ENCODE measurements around the gene CNTROB.

CNTROB gene

GRCh38 chr17:7931709-7932482, at the start of gene CNTROB, which contains the start of gene TRAPPC1 (continued):
- TF ChIP-seq ZNF223 (tag by site-specific recombination; IDR thresholded peaks at IDR 0.05) = no peak
- no peak for TF ChIP-seq HOXD13 (CRISPR knock-in tag; IDR thresholded peaks at IDR 0.05; ENCODE audit: borderline replicate concordance)
- TF ChIP-seq ZNF362 (tag by site-specific recombination; IDR thresholded peaks at IDR 0.05) = no peak
- TF ChIP-seq ZNF221 (tag by site-specific recombination; IDR thresholded peaks at IDR 0.05; ENCODE audit: borderline replicate concordance) = no peak
- TF ChIP-seq ZNF19 (tag by site-specific recombination; IDR thresholded peaks at IDR 0.05; ENCODE audit: low read depth) = no peak
- TF ChIP-seq ZNF513 (tag by site-specific recombination; IDR thresholded peaks at IDR 0.05) = no peak
- peak; percentile 55; the same call in 1 of the 2 replicates for TF ChIP-seq KLF10 (tag by site-specific recombination; IDR thresholded peaks at IDR 0.05)
- no peak for TF ChIP-seq CTCF (tag by site-specific recombination; IDR thresholded peaks at IDR 0.05)
- peak; percentile 75 for TF ChIP-seq ZNF366 (tag by site-specific recombination; conservative IDR thresholded peaks at IDR 0.05)
- TF ChIP-seq TSHZ1 (tag by site-specific recombination; IDR thresholded peaks at IDR 0.05; ENCODE audit: borderline replicate concordance) = peak; percentile 94; the same call in 1 of the 2 replicates
- TF ChIP-seq ZNF776 (tag by site-specific recombination; IDR thresholded peaks at IDR 0.05; ENCODE audit: borderline replicate concordance) = no peak
- TF ChIP-seq ZNF610 (tag by site-specific recombination; IDR thresholded peaks at IDR 0.05; ENCODE audit: borderline replicate concordance) = 0 out of 2 replicates have a peak, but pooled peaks have one; percentile 62
- no peak for TF ChIP-seq ZNF555 (tag by site-specific recombination; conservative IDR thresholded peaks at IDR 0.05)
- TF ChIP-seq ZBTB48 (tag by site-specific recombination; IDR thresholded peaks at IDR 0.05) = peak; percentile 98
- TF ChIP-seq ZNF37A (tag by site-specific recombination; IDR thresholded peaks at IDR 0.05) = no peak
- no peak for TF ChIP-seq ZNF404 (tag by site-specific recombination; IDR thresholded peaks at IDR 0.05)
- TF ChIP-seq ZNF354C (tag by site-specific recombination; IDR thresholded peaks at IDR 0.05; ENCODE audit: borderline replicate concordance, low read depth) = no peak
- no peak for TF ChIP-seq ZBTB1 (tag by site-specific recombination; IDR thresholded peaks at IDR 0.05)
- TF ChIP-seq ZSCAN4 (tag by site-specific recombination; IDR thresholded peaks at IDR 0.05) = peak; percentile 27; the same call in 1 of the 2 replicates
- peak; percentile 84 for TF ChIP-seq KLF16 (tag by site-specific recombination; IDR thresholded peaks at IDR 0.05)
- no peak for TF ChIP-seq ZNF416 (tag by site-specific recombination; IDR thresholded peaks at IDR 0.05)
- peak; percentile 95 for TF ChIP-seq SP2 (tag by site-specific recombination; IDR thresholded peaks at IDR 0.05)
- TF ChIP-seq KLF8 (tag by site-specific recombination; IDR thresholded peaks at IDR 0.05) = peak; percentile 93
- TF ChIP-seq ZNF175 (tag by site-specific recombination; IDR thresholded peaks at IDR 0.05) = no peak
- TF ChIP-seq ZBTB10 (tag by site-specific recombination; IDR thresholded peaks at IDR 0.05) = peak; percentile 98
- no peak for TF ChIP-seq ZNF514 (tag by site-specific recombination; IDR thresholded peaks at IDR 0.05)
- TF ChIP-seq ZBTB6 (tag by site-specific recombination; IDR thresholded peaks at IDR 0.05) = no peak

Data from HEK293 (cell line).